NCI-H748 treated with DMSO at 0.1 percent for 48 hours (cell line): ENCODE data around the gene FAM180A.
"Not testable (repeated sequence)": the region's sequence is repeated elsewhere in the genome, so short reads cannot be mapped to it uniquely, and the experiment has no call there.

ENCODE experiments used
- DNase-seq: peaks from one replicate; lab custom pipeline; 2025; lab: John Stamatoyannopoulos, UW

FAM180A gene

DNA sequence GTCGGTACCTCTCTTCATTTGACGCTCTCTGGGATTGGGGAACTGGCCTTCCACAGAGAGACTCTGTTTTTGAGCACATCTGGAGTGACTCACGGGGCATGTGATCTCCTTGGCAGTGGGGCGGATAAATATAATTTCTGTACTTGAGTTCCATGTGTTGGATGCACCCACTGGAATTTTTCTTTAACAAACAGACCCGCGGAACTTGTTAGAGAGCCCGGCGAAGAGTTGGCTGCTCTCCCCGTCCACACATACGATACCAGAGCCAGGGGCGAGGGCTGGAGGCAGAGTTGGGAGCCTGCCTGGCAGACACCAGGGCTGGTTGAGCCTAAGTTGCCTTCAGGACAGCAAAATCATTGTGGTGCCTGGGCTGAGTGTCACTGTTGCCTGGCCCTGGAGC is at the start of gene FAM180A:
TSS of gene FAM180A (minus strand) at position 44 of the 400 bp plus-strand sequence. CDS start 233 bp downstream, outside the sequence.
- DNase-seq, result no peak

GRCh38 chr7:135798095-135798494 is 49.5 kb upstream of the FAM180A start:
- no peak for DNase-seq

- no peak for DNase-seq
Observed at GRCh38 chr7:135795846-135796570, 47.4 kb upstream of the FAM180A start.

- no peak for DNase-seq
Observed at GRCh38 chr7:135793841-135794240, 45.2 kb upstream of the FAM180A start.

- no peak for DNase-seq
Observed at GRCh38 chr7:135792866-135793265, 44.3 kb upstream of the FAM180A start.

DNA sequence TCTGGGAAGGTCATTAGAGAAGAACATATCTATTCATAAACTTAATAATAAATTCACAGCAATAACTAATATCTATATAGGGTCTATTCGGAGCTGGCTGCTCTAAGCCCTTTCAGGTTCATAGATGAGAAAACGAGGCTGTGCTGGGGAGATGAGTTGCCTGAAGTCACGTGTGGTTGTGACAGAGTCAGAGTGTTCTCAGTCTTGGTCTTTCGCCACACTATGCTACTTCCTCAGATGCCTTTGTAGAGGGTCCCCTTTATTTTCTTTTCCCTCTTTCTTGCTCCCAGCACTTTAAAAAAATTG is 43.7 kb upstream of the FAM180A start:
- DNase-seq, result no peak

DNA sequence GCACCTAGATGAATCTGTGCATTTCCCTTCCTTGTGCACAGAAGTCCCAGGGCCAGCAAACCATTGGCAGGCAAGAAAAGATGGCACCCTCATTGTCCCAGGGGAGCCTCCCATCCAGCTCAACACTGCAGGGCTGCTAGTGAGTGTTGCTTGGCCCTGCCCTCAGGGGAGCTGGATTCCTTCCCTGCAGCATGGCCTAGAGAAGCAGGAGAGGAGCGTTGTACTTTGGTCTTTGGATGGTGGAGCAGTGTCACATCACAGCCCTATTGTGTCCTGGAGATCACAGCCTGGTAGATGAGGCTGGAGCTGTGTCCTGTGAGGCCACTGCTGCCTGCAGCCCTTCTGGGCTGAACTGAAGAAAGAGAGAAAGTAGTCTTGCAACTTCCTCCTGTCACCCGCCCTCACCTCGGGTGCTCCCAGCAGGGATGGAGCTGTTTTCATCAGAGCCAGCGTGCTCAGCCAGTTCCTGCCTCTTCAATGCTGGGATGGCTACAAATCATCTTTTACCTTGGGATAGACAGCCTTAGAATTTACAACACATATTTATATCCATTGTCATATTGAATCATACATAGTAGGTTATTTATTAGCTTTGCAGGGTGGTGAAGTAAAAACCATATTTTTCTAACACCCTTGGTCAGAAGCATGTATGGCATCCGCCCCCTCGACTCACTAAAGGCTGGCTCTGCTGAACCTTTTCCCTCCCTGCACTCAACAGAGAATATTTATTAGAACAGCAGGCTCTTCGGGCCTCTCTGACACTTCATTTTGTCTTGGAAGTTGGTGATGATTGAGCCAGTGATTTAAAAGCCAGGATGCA is 43.1 kb upstream of the FAM180A start:
- no peak for DNase-seq

DNA sequence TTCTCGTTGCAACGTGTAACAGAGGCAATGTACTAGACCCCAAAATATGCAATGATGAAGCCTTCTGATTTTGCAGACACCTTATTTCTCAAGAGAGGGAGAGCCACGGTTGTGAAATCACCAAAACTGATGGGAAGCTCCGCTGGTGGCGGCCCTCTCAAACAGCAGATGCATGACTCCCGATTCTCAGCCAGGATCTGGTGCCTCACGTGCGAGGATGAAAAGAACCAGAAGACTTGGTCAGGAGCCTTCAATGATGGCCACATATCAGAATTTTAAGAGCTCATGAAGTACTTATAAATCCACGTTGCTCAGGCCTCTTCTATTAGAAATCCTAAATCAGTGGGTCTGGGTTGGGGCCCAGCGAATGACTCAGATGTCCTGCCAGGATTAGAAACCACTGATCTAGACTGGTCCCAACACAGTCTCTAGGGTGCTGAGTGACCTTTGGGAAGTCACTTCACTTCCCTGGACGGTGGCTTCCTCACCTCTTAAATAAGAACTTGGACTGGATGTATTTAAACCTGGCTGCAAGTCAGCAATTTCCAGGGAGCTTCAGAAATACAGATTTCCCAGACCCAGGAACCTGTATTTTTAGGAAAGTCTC is 41.9 kb upstream of the FAM180A start:
- DNase-seq, result no peak

GRCh38 chr7:135789956-135790355 is 41.3 kb upstream of the FAM180A start:
- no peak for DNase-seq

- DNase-seq, result no peak
Observed at GRCh38 chr7:135789431-135789830, 40.8 kb upstream of the FAM180A start.

- no peak for DNase-seq
Observed at GRCh38 chr7:135786911-135787310, 38.3 kb upstream of the FAM180A start.

DNA sequence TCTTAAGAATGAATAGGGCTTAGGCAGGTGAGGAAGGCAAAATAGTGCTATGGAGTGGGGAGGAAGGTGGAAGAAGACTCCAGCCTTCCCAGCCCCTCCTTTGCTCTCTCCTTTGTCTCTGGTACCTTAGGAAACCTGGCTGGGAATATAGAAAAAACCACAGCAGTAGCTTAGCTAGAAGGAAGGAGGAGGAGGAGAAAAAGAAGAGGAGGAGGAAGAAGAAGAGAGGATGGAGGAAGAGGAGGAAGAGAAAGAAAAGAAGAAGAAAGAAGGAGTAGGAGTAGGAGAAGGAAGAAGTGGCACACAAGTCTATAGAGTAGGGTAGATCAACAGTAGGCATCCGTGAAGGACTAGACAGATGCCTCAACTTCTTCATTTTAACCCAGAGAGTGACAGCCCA is 36.5 kb upstream of the FAM180A start:
- no peak for DNase-seq

DNA sequence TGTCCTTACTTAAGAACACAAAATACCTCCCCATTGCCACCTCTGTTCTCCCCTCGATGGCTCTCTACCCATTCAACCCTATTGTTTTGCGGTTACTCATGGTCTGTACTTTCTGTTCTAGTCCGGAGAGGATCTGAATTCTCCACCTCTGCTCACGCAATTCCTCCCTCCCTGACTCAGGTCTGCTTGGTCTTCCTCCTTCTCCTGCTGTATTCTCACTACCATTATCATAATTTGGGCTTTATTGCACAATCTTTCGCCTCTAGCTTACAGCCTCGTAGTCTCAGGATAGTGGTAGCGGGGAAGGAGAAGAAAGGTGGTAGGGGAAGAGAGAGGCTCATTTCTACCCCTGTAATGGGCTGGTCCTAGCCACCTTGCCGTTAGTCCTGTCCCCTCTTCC is 35.4 kb upstream of the FAM180A start:
- DNase-seq, result no peak

DNA sequence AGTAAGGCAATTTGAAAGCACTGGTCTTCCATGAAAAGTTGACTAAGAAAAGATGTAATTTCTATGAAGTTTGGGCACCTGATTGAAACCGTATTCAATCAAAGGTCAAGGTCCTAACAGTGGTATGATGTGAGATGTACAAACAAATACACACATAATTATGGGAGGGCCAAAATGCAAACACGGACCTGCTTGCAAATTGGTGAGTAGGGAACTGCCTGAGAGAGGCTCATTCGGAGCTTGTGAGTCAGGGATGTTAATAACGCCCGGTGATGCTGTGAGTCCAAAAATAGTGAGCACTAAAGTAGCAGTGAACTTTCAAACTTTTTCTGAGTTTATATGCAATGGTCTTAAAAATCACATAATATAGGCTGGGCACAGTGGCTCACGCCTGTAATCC is 34.2 kb upstream of the FAM180A start:
- no peak for DNase-seq

DNA sequence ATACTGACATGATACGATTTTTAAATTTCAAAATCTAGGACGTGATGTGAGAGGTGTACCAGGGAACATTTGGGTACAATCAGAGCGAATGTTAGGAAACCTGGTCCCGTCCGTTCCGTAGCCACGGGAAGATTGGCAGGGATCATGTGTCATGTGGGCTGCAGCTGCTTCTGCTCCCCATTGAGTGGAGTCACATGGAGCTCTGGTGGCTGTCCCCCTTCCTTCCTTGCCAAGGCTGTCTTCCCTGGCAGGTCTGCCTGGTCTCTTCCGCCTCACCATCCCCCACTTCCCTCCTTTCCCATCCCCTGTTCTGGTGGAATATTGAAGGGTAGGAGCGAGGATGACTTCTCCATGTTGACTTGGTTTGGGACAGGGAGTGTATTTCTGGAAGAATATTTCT is 33.8 kb upstream of the FAM180A start:
- no peak for DNase-seq

GRCh38 chr7:135777626-135778398 is 29.2 kb upstream of the FAM180A start:
- no peak for DNase-seq

DNA sequence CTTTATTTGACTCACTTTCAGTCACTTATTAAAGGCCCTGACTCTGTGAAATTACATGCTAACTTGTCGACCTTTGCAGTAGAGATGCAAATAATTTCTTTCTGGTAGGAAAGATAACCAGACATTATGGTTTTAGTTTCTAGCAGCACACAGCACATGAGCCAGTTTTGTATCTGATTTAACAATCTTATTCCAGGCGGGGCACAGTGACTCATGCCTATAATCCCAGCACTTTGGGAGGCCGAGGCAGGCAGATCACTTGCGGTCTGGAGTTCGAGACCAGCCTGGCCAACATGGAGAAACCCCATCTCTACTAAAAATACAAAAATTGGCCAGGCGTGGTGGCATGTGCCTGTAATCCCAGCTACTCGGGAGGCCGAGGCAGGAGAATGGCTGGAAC is 27.3 kb upstream of the FAM180A start:
- not testable (repeated sequence) for DNase-seq

DNA sequence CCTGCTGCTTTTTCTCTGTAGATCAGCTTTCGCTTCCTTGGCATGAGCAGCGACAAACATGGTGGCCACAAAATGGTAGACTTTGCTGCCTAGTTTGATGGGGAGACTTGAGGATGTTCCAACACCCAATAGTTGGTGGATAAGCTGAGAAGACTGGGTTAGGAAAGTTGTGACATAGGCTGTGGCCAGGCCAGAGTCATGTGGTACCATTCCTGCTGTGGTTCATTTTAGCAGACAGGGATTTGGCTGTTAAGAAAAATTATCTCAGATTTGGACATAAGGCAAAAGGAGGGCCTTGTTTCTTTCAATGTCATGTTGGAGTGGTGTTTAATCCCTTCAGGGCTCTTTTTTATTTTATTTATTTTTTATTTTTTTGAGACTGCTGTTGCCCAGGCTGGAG is 26.6 kb upstream of the FAM180A start:
- DNase-seq, result no peak

GRCh38 chr7:135774284-135774683 is 25.7 kb upstream of the FAM180A start:
- peak; percentile 93 for DNase-seq

DNA sequence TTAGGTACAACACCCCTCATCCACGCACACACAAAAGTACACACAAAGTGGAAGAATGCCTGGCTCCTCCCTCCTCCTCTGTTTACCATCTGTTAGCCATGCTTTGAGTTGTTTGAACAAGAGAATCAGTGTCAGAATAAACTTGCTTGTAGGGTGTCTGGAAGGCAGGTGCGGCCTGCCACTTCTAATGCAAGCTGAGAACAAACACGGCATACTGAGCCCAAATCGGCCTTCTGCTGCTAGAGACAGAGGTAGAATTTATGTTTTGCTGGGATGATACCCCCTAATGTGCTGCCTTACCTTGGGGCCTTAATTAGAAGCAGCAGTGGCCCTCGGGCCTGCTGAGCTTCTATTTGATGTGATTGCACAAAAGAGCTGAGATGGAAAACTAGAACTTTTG is 24.9 kb upstream of the FAM180A start:
- peak; percentile 97 for DNase-seq

DNA sequence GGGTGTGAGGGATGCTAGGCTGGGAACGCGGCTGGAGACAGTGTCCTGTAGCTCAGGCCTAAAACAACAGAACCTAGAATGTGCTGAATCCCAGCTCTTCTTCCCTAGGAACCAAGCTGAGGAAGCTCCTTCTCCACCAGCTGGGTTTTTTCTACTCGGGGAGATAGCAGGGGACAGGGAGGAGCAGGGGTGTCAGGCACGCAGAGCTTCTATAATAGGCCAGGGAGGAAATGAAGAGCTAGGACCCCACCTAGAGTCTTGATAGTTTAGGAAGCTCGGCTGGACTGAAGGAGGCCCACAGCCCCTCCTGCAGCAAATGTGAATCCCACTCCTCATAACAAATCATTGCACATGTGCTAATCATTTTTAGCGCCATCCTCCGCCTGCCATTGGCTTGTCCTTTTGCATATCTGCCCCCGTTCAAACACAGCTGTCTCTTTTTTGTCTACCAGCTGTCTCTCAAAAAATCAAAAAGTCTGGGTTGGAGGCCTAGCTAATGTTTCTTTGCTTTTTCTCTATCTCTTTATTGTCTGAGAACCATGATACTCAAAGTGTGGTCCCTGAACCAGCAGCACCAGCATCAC is 24.1 kb upstream of the FAM180A start:
- DNase-seq, result peak; percentile 93
